BE2C (cell line): ENCODE results near the gene CIB4.

Source experiments
- DNase-seq: peaks from one replicate; pipeline ENCODE4 v3.0.0-alpha.2; 2020
- H3K27me3 ChIP-seq: fragments of 250-450 bp; sonication (Bioruptor Pico); 2 replicates; pipeline ENCODE4 v1.5.1; 2020; ENCODE audit warnings: mild to moderate bottlenecking
- H3K36me3 ChIP-seq: fragments of 250-450 bp; sonication (Bioruptor Pico); 2 replicates; pipeline ENCODE4 v1.5.1; 2020; ENCODE audit warnings: mild to moderate bottlenecking
- H3K4me1 ChIP-seq: fragments of 250-450 bp; sonication (Bioruptor Pico); 2 replicates; pipeline ENCODE4 v1.5.1; 2020
- H3K4me3 ChIP-seq: 2 replicates; pipeline ENCODE4 v1.5.1; 2011; ENCODE audit warnings: low read depth, low read length
- H3K9me3 ChIP-seq: fragments of 250-450 bp; sonication (Bioruptor Pico); 2 replicates; pipeline ENCODE4 v1.5.1; 2020
- CTCF ChIP-seq: IDR thresholded peaks from 2 replicates; pipeline ENCODE4 v1.5.1; 2012; ENCODE audit warnings: mild to moderate bottlenecking, low read depth, low read length

CIB4 gene

DNA sequence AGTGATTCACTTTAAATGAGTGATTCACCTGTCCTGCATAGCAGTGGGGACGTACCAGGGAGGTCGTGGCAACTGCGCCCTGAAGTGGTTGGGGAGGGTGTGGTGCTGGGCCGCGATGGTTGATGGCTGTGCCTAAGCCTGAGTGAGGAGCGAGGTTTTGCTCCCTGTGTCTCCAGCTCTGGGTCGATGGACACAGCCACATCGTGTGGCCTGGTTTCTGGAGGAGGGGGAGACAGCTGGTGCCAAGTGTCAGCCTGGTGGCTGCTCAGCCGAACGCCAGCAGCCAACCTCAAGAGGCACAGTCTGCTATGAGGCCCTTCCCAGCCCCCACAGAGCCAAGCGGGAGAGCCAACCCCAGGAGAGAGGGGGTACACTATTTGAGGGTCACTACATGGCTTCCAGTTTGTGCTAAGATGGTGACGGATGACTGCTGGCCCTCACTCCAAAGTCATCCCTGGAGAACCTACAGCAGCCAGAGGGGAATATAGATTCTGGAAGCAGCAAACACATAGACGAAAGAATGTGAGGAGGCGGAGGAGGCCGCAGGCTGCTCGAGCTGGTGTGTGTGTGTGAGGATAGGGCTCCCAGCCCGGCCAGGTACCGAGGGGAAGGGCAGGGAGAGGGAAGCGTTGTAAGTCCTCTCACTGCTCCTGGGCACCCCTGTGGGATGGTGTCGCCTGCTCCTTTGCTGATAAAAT is 104.6 kb downstream of the CIB4 start:
- H3K27me3 ChIP-seq: no peaks in the 10 kb centered on the region
- H3K4me3 ChIP-seq: no peak overlapping the region
- TF ChIP-seq CTCF: no peak
- peak; percentile 4 for DNase-seq
- no peaks in the 10 kb centered on the region for H3K9me3 ChIP-seq
- H3K4me1 ChIP-seq: no peaks in the 10 kb centered on the region
- H3K36me3 ChIP-seq: no peaks in the 10 kb centered on the region

- no peaks in the 10 kb centered on the region for H3K4me1 ChIP-seq
- no peaks in the 10 kb centered on the region for H3K9me3 ChIP-seq
- H3K36me3 ChIP-seq: no peaks in the 10 kb centered on the region
- DNase-seq: no peak
- no peak for TF ChIP-seq CTCF
- no peaks in the 10 kb centered on the region for H3K27me3 ChIP-seq
- H3K4me3 ChIP-seq: no peak overlapping the region
Measured at GRCh38 chr2:26535663-26536275, 105.4 kb downstream of the CIB4 start.

DNA sequence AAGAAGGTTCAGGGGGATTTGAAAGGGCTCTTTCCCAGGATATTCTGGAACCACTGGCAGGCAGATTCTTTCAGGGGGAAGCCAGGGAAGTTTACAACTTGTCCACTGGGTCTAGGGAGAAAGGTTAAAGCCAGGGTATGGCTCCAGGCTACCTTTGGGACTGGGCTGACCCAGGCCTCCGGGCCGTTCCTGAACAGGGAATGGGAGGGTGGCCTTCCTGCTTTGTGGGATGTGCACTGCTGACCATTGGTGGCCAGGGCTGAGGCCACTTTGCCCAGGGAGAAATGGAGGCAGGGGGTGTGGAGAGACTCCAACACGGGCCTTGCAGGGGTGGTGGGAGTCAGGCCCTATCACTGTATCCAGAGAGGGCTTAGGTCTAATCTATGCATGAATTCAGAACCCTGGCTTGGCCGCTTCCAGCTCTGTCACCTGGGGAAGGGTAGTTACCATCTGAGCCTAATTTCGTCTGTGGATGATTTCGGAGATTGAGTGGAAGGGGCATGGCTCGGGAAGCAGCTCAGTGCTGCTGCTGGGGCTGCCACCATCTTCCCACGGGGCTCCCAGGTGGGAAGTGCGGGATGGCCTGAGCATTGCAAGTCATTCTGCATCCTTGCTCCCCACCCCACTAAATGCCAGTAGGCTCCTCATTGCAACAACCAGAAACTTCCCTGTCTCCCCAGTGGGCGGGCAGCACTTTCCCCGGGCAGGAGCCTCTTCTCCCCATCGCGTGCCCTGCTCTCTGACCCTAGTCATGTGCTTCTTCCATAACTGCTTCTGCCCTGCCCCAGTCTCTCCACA is 106.1 kb downstream of the CIB4 start:
- Histone ChIP-seq H3K9me3 (no peaks in the 10 kb centered on the region), H3K4me3 (no peak overlapping the region), H3K27me3 (no peaks in the 10 kb centered on the region), H3K4me1 (no peaks in the 10 kb centered on the region), H3K36me3 (no peaks in the 10 kb centered on the region)
- peak; percentile 3 for DNase-seq
- TF ChIP-seq CTCF: no peak

GRCh38 chr2:26534098-26534864 is 106.9 kb downstream of the CIB4 start:
- H3K4me3 ChIP-seq: no peak overlapping the region
- peak; percentile 12 for DNase-seq
- no peaks in the 10 kb centered on the region for H3K36me3 ChIP-seq
- no peaks in the 10 kb centered on the region for H3K9me3 ChIP-seq
- no peaks in the 10 kb centered on the region for H3K4me1 ChIP-seq
- no peaks in the 10 kb centered on the region for H3K27me3 ChIP-seq
- TF ChIP-seq CTCF: no peak

GRCh38 chr2:26533661-26534060 is 107.5 kb downstream of the CIB4 start:
- DNase-seq: no peak
- H3K4me1 ChIP-seq: no peaks in the 10 kb centered on the region
- H3K4me3 ChIP-seq: no peak overlapping the region
- no peaks in the 10 kb centered on the region for H3K27me3 ChIP-seq
- no peaks in the 10 kb centered on the region for H3K9me3 ChIP-seq
- TF ChIP-seq CTCF: no peak
- no peaks in the 10 kb centered on the region for H3K36me3 ChIP-seq
